Neural cell (in vitro differentiated cells): Measurements from ENCODE around the gene ALAS1. TPM values are rescaled to one million over a fixed set of nuclear protein-coding genes. Genes with fewer than 3 reads are reported as not detected.

Source experiments
- H2AFZ ChIP-seq: fragments of 200-600, 300-800 bp; sonication (generic), shearing (Covaris generic); 2 replicates; pipeline ENCODE4 v1.6.0; 2014; ENCODE audit warnings: low read depth, mild to moderate bottlenecking, antibody characterized with exemption, low read length, moderate library complexity
- H3F3A ChIP-seq: fragments of 200-600 bp; shearing (Covaris generic); 2 replicates; pipeline ENCODE4 v1.6.1; 2016; ENCODE audit warnings: mild to moderate bottlenecking, moderate library complexity, mixed read lengths, antibody characterized with exemption, low read length; ENCODE audit not compliant: insufficient read depth, poor library complexity, severe bottlenecking
- H3K27ac ChIP-seq: fragments of 200-600, 300-800 bp; sonication (generic), shearing (Covaris generic); 2 replicates; pipeline ENCODE4 v1.5.1; 2014; ENCODE audit warnings: mild to moderate bottlenecking, low read length, moderate library complexity
- H3K27me3 ChIP-seq: fragments of 300-800, 200-600 bp; sonication (generic), shearing (Covaris generic); 2 replicates; pipeline ENCODE4 v1.6.0; 2014; ENCODE audit warnings: mild to moderate bottlenecking, low read depth, low read length, moderate library complexity; ENCODE audit not compliant: insufficient read depth
- H3K36me3 ChIP-seq: fragments of 300-800, 200-600 bp; sonication (generic), shearing (Covaris generic); 2 replicates; pipeline ENCODE4 v1.5.1; 2014; ENCODE audit warnings: mild to moderate bottlenecking, antibody characterized with exemption, low read length, moderate library complexity; ENCODE audit not compliant: insufficient read depth
- H3K4me2 ChIP-seq: fragments of 300-800, 200-600 bp; sonication (generic), shearing (Covaris generic); 2 replicates; pipeline ENCODE4 v1.6.0; 2014; ENCODE audit warnings: mild to moderate bottlenecking, low read length
- H3K4me3 ChIP-seq: fragments of 300-800, 200-600 bp; sonication (generic), shearing (Covaris generic); 2 replicates; pipeline ENCODE4 v1.5.1; 2014; ENCODE audit warnings: mild to moderate bottlenecking, low read length, moderate library complexity
- H3K79me2 ChIP-seq: fragments of 200-600 bp; shearing (Covaris generic); replicated peaks from 2 replicates; pipeline ENCODE4 v1.6.0; 2014; ENCODE audit warnings: mild to moderate bottlenecking, low read length, moderate library complexity; ENCODE audit not compliant: insufficient read depth
- H3K9ac ChIP-seq: fragments of 300-800, 200-600 bp; sonication (generic), shearing (Covaris generic); 2 replicates; pipeline ENCODE4 v1.6.1; 2016; ENCODE audit warnings: mild to moderate bottlenecking, low read length, mixed read lengths
- H3K9me2 ChIP-seq: fragments of 200-600 bp; shearing (Covaris generic); 2 replicates; pipeline ENCODE4 v1.6.1; 2016; ENCODE audit warnings: mild to moderate bottlenecking, low read length, mixed read lengths; ENCODE audit not compliant: insufficient read depth
- H3K9me3 ChIP-seq: fragments of 200-600, 300-800 bp; sonication (generic), shearing (Covaris generic); 2 replicates; pipeline ENCODE4 v1.6.1; 2016; ENCODE audit warnings: mild to moderate bottlenecking, mixed run types, low read length, moderate library complexity, mixed read lengths
- H4K20me1 ChIP-seq: fragments of 200-600 bp; shearing (Covaris generic); 2 replicates; pipeline ENCODE4 v1.6.1; 2016; ENCODE audit warnings: mild to moderate bottlenecking, mixed run types; ENCODE audit not compliant: insufficient read depth
- EP300 ChIP-seq: fragments of 450-650 bp; conservative IDR thresholded peaks from 2 replicates; pipeline ENCODE4 v1.6.1; 2014; ENCODE audit warnings: antibody characterized with exemption, mild to moderate bottlenecking, moderate library complexity; ENCODE audit not compliant: poor library complexity, severe bottlenecking
- EZH2 ChIP-seq: fragments of 200-600, 300-800 bp; shearing (Covaris generic), sonication (generic); IDR thresholded peaks from 2 replicates; pipeline ENCODE4 v1.6.1; 2014; ENCODE audit warnings: antibody characterized with exemption, low read length, borderline replicate concordance, mild to moderate bottlenecking; ENCODE audit not compliant: insufficient read depth, poor library complexity, severe bottlenecking
- MXI1 ChIP-seq: fragments of 450-650 bp; conservative IDR thresholded peaks from 2 replicates; pipeline ENCODE4 v1.6.1; 2014; ENCODE audit warnings: antibody characterized with exemption, mild to moderate bottlenecking; ENCODE audit not compliant: poor library complexity, severe bottlenecking
- POLR2AphosphoS5 ChIP-seq: IDR thresholded peaks from 2 replicates; pipeline ENCODE4 v1.6.1; 2012
- SMC3 ChIP-seq: fragments of 450-650 bp; conservative IDR thresholded peaks from 2 replicates; pipeline ENCODE4 v1.6.1; 2014; ENCODE audit warnings: antibody characterized with exemption, mild to moderate bottlenecking, moderate library complexity; ENCODE audit not compliant: poor library complexity
- TAF1 ChIP-seq: IDR thresholded peaks from 2 replicates; pipeline ENCODE4 v1.6.1; 2012; ENCODE audit warnings: low read depth
- polyA plus RNA-seq: library from polyadenylated mRNA; depleted of rRNA; stranded (reverse); fragments of >200 nt; gene quantifications from 2 replicates; pipeline ENCODE4 v1.2.3, GENCODE V29; 2014
- TF ChIP-seq, protein P1 (sequence below): IDR thresholded peaks from 2 replicates; pipeline ENCODE4 v1.6.1; 2012; ENCODE audit warnings: borderline replicate concordance
- TF ChIP-seq, protein P2 (sequence below): fragments of 450-650 bp; IDR thresholded peaks from 2 replicates; pipeline ENCODE4 v1.5.1; 2014; ENCODE audit warnings: antibody characterized with exemption, mild to moderate bottlenecking, moderate library complexity; ENCODE audit not compliant: poor library complexity, severe bottlenecking

Gene ALAS1
- polyA plus RNA-seq, 1 donor from 2014 or later = 66.0 TPM

GRCh38 chr3:52240886-52241370 is 43.0 kb downstream of the ALAS1 start:
- Histone ChIP-seq H3K9me2 (no peaks in the 10 kb centered on the region), H3K4me3 (no peak overlapping the region), H2AFZ (no peak overlapping the region), H3K4me2 (no peak overlapping the region), H3F3A (no peaks in the 10 kb centered on the region), H3K36me3 (no peaks in the 10 kb centered on the region), H3K9me3 (no peaks in the 10 kb centered on the region), H4K20me1 (no peaks in the 10 kb centered on the region), H3K27ac (no peak overlapping the region), H3K27me3 (peaks cover 24% of the 10 kb centered on the region), H3K9ac (no peak overlapping the region), H3K79me2 (peaks cover 13% of the 10 kb centered on the region)
- TF ChIP-seq POLR2AphosphoS5 (no peak), EZH2 (no peak)
- TF ChIP-seq, protein P1, sequence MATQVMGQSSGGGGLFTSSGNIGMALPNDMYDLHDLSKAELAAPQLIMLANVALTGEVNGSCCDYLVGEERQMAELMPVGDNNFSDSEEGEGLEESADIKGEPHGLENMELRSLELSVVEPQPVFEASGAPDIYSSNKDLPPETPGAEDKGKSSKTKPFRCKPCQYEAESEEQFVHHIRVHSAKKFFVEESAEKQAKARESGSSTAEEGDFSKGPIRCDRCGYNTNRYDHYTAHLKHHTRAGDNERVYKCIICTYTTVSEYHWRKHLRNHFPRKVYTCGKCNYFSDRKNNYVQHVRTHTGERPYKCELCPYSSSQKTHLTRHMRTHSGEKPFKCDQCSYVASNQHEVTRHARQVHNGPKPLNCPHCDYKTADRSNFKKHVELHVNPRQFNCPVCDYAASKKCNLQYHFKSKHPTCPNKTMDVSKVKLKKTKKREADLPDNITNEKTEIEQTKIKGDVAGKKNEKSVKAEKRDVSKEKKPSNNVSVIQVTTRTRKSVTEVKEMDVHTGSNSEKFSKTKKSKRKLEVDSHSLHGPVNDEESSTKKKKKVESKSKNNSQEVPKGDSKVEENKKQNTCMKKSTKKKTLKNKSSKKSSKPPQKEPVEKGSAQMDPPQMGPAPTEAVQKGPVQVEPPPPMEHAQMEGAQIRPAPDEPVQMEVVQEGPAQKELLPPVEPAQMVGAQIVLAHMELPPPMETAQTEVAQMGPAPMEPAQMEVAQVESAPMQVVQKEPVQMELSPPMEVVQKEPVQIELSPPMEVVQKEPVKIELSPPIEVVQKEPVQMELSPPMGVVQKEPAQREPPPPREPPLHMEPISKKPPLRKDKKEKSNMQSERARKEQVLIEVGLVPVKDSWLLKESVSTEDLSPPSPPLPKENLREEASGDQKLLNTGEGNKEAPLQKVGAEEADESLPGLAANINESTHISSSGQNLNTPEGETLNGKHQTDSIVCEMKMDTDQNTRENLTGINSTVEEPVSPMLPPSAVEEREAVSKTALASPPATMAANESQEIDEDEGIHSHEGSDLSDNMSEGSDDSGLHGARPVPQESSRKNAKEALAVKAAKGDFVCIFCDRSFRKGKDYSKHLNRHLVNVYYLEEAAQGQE = no peak

- H3K9ac ChIP-seq = no peak overlapping the region
- no peak overlapping the region for H2AFZ ChIP-seq
- H3K27ac ChIP-seq = no peak overlapping the region
- TF ChIP-seq, protein P2, sequence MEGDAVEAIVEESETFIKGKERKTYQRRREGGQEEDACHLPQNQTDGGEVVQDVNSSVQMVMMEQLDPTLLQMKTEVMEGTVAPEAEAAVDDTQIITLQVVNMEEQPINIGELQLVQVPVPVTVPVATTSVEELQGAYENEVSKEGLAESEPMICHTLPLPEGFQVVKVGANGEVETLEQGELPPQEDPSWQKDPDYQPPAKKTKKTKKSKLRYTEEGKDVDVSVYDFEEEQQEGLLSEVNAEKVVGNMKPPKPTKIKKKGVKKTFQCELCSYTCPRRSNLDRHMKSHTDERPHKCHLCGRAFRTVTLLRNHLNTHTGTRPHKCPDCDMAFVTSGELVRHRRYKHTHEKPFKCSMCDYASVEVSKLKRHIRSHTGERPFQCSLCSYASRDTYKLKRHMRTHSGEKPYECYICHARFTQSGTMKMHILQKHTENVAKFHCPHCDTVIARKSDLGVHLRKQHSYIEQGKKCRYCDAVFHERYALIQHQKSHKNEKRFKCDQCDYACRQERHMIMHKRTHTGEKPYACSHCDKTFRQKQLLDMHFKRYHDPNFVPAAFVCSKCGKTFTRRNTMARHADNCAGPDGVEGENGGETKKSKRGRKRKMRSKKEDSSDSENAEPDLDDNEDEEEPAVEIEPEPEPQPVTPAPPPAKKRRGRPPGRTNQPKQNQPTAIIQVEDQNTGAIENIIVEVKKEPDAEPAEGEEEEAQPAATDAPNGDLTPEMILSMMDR = no peak
- TF ChIP-seq MXI1 = no peak
- no peak for TF ChIP-seq SMC3
- TF ChIP-seq POLR2AphosphoS5 = no peak
- no peak for TF ChIP-seq EP300
- TF ChIP-seq TAF1 = no peak
- no peak for TF ChIP-seq EZH2
- TF ChIP-seq, protein P1 = no peak
- H3K9me3 ChIP-seq = no peaks in the 10 kb centered on the region
- H3F3A ChIP-seq = no peaks in the 10 kb centered on the region
- H3K36me3 ChIP-seq = no peaks in the 10 kb centered on the region
- no peaks in the 10 kb centered on the region for H3K9me2 ChIP-seq
- H3K4me3 ChIP-seq = no peak overlapping the region
- H3K79me2 ChIP-seq = peaks cover 7% of the 10 kb centered on the region
- no peaks in the 10 kb centered on the region for H4K20me1 ChIP-seq
- H3K4me2 ChIP-seq = no peak overlapping the region
- H3K27me3 ChIP-seq = peaks cover 35% of the 10 kb centered on the region
These were observed 44.1 kb downstream of the ALAS1 start for GRCh38 chr3:52242039-52242438.
